Kidney epithelial cell (primary cell): Measurements from ENCODE around the gene SPEG. TPM values are rescaled to one million over a fixed set of nuclear protein-coding genes. Genes with fewer than 3 reads are reported as not detected.

ENCODE experiments used
- DNase-seq: peaks from one replicate; pipeline ENCODE4 v3.0.0-alpha.2; 2010; ENCODE audit warnings: low read depth
- H3K27me3 ChIP-seq: 2 replicates; pipeline ENCODE4 v1.6.0; 2011; ENCODE audit warnings: low read length; ENCODE audit not compliant: control insufficient read depth, insufficient read depth
- H3K36me3 ChIP-seq: 2 replicates; pipeline ENCODE4 v1.5.1; 2011; ENCODE audit warnings: low read length; ENCODE audit not compliant: control insufficient read depth, insufficient read depth
- H3K4me3 ChIP-seq: 2 replicates; pipeline ENCODE4 v1.5.1; 2011; ENCODE audit warnings: low read depth, mild to moderate bottlenecking, control low read depth, low read length
- total RNA-seq: library from RNA; depleted of rRNA; stranded (reverse); fragments of >200 nt; gene quantifications from 2 replicates; pipeline ENCODE4 v1.2.3, GENCODE V29; 2015
- TF ChIP-seq, protein P1 (sequence below): IDR thresholded peaks from 2 replicates; pipeline ENCODE4 v1.5.1; 2011; ENCODE audit warnings: mild to moderate bottlenecking, moderate library complexity, low read length, control low read depth, inconsistent platforms; ENCODE audit not compliant: insufficient read depth, poor library complexity, severe bottlenecking

The SPEG gene
- total RNA-seq, 1 donor from 2014 or later = 9.9 TPM

GRCh38 chr2:219419331-219420197 is 15.1 kb upstream of the SPEG start:
- Histone ChIP-seq H3K27me3 (peaks cover 38% of the 10 kb centered on the region), H3K36me3 (no peaks in the 10 kb centered on the region), H3K4me3 (no peak overlapping the region)
- no peak for DNase-seq
- TF ChIP-seq, protein P1, sequence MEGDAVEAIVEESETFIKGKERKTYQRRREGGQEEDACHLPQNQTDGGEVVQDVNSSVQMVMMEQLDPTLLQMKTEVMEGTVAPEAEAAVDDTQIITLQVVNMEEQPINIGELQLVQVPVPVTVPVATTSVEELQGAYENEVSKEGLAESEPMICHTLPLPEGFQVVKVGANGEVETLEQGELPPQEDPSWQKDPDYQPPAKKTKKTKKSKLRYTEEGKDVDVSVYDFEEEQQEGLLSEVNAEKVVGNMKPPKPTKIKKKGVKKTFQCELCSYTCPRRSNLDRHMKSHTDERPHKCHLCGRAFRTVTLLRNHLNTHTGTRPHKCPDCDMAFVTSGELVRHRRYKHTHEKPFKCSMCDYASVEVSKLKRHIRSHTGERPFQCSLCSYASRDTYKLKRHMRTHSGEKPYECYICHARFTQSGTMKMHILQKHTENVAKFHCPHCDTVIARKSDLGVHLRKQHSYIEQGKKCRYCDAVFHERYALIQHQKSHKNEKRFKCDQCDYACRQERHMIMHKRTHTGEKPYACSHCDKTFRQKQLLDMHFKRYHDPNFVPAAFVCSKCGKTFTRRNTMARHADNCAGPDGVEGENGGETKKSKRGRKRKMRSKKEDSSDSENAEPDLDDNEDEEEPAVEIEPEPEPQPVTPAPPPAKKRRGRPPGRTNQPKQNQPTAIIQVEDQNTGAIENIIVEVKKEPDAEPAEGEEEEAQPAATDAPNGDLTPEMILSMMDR = no peak

- H3K36me3 ChIP-seq = no peaks in the 10 kb centered on the region
- DNase-seq = no peak
- H3K4me3 ChIP-seq = no peak overlapping the region
- peaks cover 37% of the 10 kb centered on the region for H3K27me3 ChIP-seq
- TF ChIP-seq, protein P1 = no peak
These were observed 14.0 kb upstream of the SPEG start for GRCh38 chr2:219420687-219421086.

GRCh38 chr2:219421323-219421722 is 13.3 kb upstream of the SPEG start:
- Histone ChIP-seq H3K27me3 (peaks cover 43% of the 10 kb centered on the region), H3K4me3 (no peak overlapping the region), H3K36me3 (no peaks in the 10 kb centered on the region)
- no peak for DNase-seq
- TF ChIP-seq, protein P1 = no peak

DNA sequence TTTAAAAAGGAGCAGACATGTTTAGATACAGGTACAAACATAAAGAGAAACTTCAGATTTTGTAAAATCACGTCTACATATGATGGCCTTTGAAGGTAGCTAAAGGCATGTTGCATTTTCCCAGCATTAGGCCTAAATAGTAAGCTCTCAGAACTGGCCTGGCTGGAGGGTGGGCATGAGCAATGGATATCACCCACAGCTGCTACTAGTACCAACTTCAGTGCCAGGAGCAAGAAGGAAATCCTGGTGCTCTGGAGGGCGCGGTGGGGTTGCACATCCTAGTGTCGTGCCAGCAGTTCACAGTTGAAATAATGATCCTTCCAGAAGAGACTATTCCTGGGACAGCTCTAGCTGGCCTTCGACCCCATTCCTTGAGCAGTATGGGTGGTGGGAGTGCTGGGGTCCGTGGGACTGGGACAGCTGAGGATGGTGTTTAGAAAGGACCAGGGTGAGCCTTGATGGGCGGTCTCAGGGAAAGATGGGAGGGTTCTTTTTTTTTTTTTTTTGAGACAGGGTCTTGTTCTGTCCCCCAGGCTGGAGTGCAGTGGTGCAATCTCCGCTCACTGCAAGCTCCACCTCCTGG is 11.6 kb upstream of the SPEG start:
- TF ChIP-seq, protein P1 = no peak
- H3K4me3 ChIP-seq = no peak overlapping the region
- H3K27me3 ChIP-seq = peaks cover 38% of the 10 kb centered on the region
- H3K36me3 ChIP-seq = no peaks in the 10 kb centered on the region
- no peak for DNase-seq

- DNase-seq = no peak
- Histone ChIP-seq H3K4me3 (no peak overlapping the region), H3K27me3 (peaks cover 31% of the 10 kb centered on the region), H3K36me3 (no peaks in the 10 kb centered on the region)
- TF ChIP-seq, protein P1 = no peak
These were observed 10.8 kb upstream of the SPEG start for GRCh38 chr2:219423652-219424377.
